IMR-90 (cell line): ENCODE data around the gene STARD10. TPM values are rescaled to one million over a fixed set of nuclear protein-coding genes. Genes with fewer than 3 reads are reported as not detected.

Source experiments
- ATAC-seq: fragments of 200-7000 bp; cut with Tn5 transposase; 2 replicates; pipeline ENCODE4 v1.9.1; 2020; ENCODE audit warnings: low read depth, mild to moderate bottlenecking, moderate library complexity
- BruUV-seq: library from RNA; stranded (reverse); fragments of 400-500 nt; replicated peaks from 2 replicates; lab custom pipeline; 2021; lab: Mats Ljungman, UMichigan
- CTCF ChIA-PET: fragments of 300-600 bp; formaldehyde crosslinking; extraction: SDS; loops from one replicate; lab custom pipeline; 2021; ENCODE audit warnings: antibody characterized with exemption; lab: Yijun Ruan, JAX
- POLR2A ChIA-PET: fragments of 300-600 bp; sonication (Branson Sonifier 250); formaldehyde crosslinking; loops from one replicate; lab custom pipeline; 2022; ENCODE audit warnings: antibody characterized with exemption; ENCODE audit not compliant: unreplicated experiment; lab: Charles Lee
- DNase-seq: peaks from one replicate; pipeline ENCODE4 v3.0.0; 2013
- H2AFZ ChIP-seq: replicated peaks from 2 replicates; pipeline ENCODE3; 2013; ENCODE audit warnings: low read length, mild to moderate bottlenecking; ENCODE audit not compliant: poor library complexity
- H2AK5ac ChIP-seq: 2 replicates; pipeline ENCODE4 v1.6.1; 2013; ENCODE audit warnings: low read depth, low read length, inconsistent platforms
- H2AK9ac ChIP-seq: replicated peaks from 2 replicates; pipeline ENCODE3; 2013; ENCODE audit warnings: mild to moderate bottlenecking, low read depth, low read length, moderate library complexity; ENCODE audit not compliant: poor library complexity
- H2BK120ac ChIP-seq: 2 replicates; pipeline ENCODE4 v1.6.1; 2013; ENCODE audit warnings: low read depth, low read length, inconsistent platforms
- H2BK15ac ChIP-seq: 3 replicates; pipeline ENCODE4 v1.6.1; 2013; ENCODE audit warnings: low read depth, low read length, inconsistent platforms
- H2BK20ac ChIP-seq: 2 replicates; pipeline ENCODE4 v1.6.1; 2013; ENCODE audit warnings: low read depth, mild to moderate bottlenecking, inconsistent platforms, low read length, moderate library complexity
- H2BK5ac ChIP-seq: 2 replicates; pipeline ENCODE4 v1.6.1; 2013; ENCODE audit warnings: mild to moderate bottlenecking, low read depth, low read length, inconsistent platforms; ENCODE audit not compliant: poor library complexity, severe bottlenecking
- H3K14ac ChIP-seq: replicated peaks from 2 replicates; pipeline ENCODE4 v1.6.1; 2013; ENCODE audit warnings: low read depth, low read length, inconsistent platforms
- H3K18ac ChIP-seq: 2 replicates; pipeline ENCODE4 v1.6.1; 2013; ENCODE audit warnings: low read depth, low read length, control low read depth
- H3K23ac ChIP-seq: 2 replicates; pipeline ENCODE4 v1.6.1; 2013; ENCODE audit warnings: low read depth, low read length, inconsistent platforms
- H3K27ac ChIP-seq: 2 replicates; pipeline ENCODE4 v1.5.1; 2013; ENCODE audit warnings: mild to moderate bottlenecking, control low read depth, low read length; ENCODE audit not compliant: insufficient read depth
- H3K27me3 ChIP-seq: 2 replicates; pipeline ENCODE4 v1.6.1; 2013; ENCODE audit warnings: low read length; ENCODE audit not compliant: control insufficient read depth, insufficient read depth
- H3K36me3 ChIP-seq: 2 replicates; pipeline ENCODE4 v1.6.1; 2013; ENCODE audit warnings: low read length, mixed read lengths; ENCODE audit not compliant: control insufficient read depth, insufficient read depth
- H3K4ac ChIP-seq: 2 replicates; pipeline ENCODE4 v1.6.1; 2013; ENCODE audit warnings: low read depth, low read length, inconsistent platforms
- H3K4me1 ChIP-seq: 2 replicates; pipeline ENCODE4 v1.6.1; 2013; ENCODE audit warnings: low read length, mixed read lengths; ENCODE audit not compliant: control insufficient read depth, insufficient read depth
- H3K4me2 ChIP-seq: 2 replicates; pipeline ENCODE4 v1.6.1; 2013; ENCODE audit warnings: low read depth, mild to moderate bottlenecking, control low read depth, low read length, moderate library complexity
- H3K4me3 ChIP-seq: 2 replicates; pipeline ENCODE4 v1.5.1; 2013; ENCODE audit warnings: low read depth, mild to moderate bottlenecking, control low read depth, low read length, moderate library complexity; ENCODE audit not compliant: insufficient read depth
- H3K56ac ChIP-seq: 2 replicates; pipeline ENCODE4 v1.6.1; 2013; ENCODE audit warnings: low read length, inconsistent platforms; ENCODE audit not compliant: insufficient read depth; ENCODE audit errors: extremely low read depth
- H3K79me1 ChIP-seq, 2 experiments: 2 replicates each; pipeline ENCODE4 v1.6.1; 2013; ENCODE audit warnings: low read length in 2 of 2, inconsistent platforms in 1 of 2, low read depth in 1 of 2
- H3K9ac ChIP-seq: 2 replicates; pipeline ENCODE4 v1.6.1; 2013; ENCODE audit warnings: low read depth, low read length, control low read depth
- H3K9me1 ChIP-seq: 2 replicates; pipeline ENCODE4 v1.6.1; 2013; ENCODE audit warnings: low read length, inconsistent platforms; ENCODE audit not compliant: insufficient read depth
- H3K9me3 ChIP-seq: 2 replicates; pipeline ENCODE4 v1.6.1; 2013; ENCODE audit warnings: low read length; ENCODE audit not compliant: control insufficient read depth, insufficient read depth
- H4K20me1 ChIP-seq: 2 replicates; pipeline ENCODE4 v1.6.1; 2013; ENCODE audit warnings: low read length, inconsistent platforms; ENCODE audit not compliant: insufficient read depth
- H4K5ac ChIP-seq: 2 replicates; pipeline ENCODE4 v1.6.1; 2013; ENCODE audit warnings: mild to moderate bottlenecking, low read depth, low read length, control low read depth
- H4K8ac ChIP-seq, 2 experiments: 2 replicates each; pipeline ENCODE4 v1.6.1; 2013; ENCODE audit warnings: low read depth in 2 of 2, low read length in 2 of 2, control low read depth in 1 of 2, inconsistent platforms in 1 of 2
- H4K91ac ChIP-seq: 2 replicates; pipeline ENCODE4 v1.6.1; 2013; ENCODE audit warnings: low read depth, low read length, inconsistent platforms; ENCODE audit not compliant: insufficient read depth
- BHLHE40 ChIP-seq: fragments of 150-350 bp; IDR thresholded peaks from 2 replicates; pipeline ENCODE4 v1.6.1; 2016; ENCODE audit warnings: mild to moderate bottlenecking, low read depth, low read length
- CEBPB ChIP-seq: IDR thresholded peaks from 2 replicates; pipeline ENCODE4 v1.6.1; 2012; ENCODE audit warnings: low read depth, low read length, improper control_type of control experiment
- CHD1 ChIP-seq: IDR thresholded peaks from 2 replicates; pipeline ENCODE4 v1.6.1; 2012; ENCODE audit warnings: low read depth, low read length, improper control_type of control experiment
- CTCF ChIP-seq: conservative IDR thresholded peaks from 2 replicates; pipeline ENCODE4 v1.5.1; 2012; ENCODE audit warnings: mild to moderate bottlenecking, low read depth, low read length, improper control_type of control experiment
- ELK1 ChIP-seq: fragments of 150-350 bp; IDR thresholded peaks from 2 replicates; pipeline ENCODE4 v1.6.1; 2016; ENCODE audit warnings: low read depth, mild to moderate bottlenecking, low read length, moderate library complexity, borderline replicate concordance
- FOS ChIP-seq: fragments of 150-350 bp; IDR thresholded peaks from 2 replicates; pipeline ENCODE4 v1.6.1; 2016; ENCODE audit warnings: low read depth, low read length
- MAFK ChIP-seq: IDR thresholded peaks from 2 replicates; pipeline ENCODE4 v1.6.1; 2012; ENCODE audit warnings: low read depth, low read length, improper control_type of control experiment
- MAZ ChIP-seq: IDR thresholded peaks from 2 replicates; pipeline ENCODE4 v1.6.1; 2012; ENCODE audit warnings: low read depth, mild to moderate bottlenecking, low read length, improper control_type of control experiment, moderate library complexity, borderline replicate concordance
- MXI1 ChIP-seq: IDR thresholded peaks from 2 replicates; pipeline ENCODE4 v1.6.1; 2012; ENCODE audit warnings: low read depth, mild to moderate bottlenecking, low read length, moderate library complexity, borderline replicate concordance
- POLR2A ChIP-seq: IDR thresholded peaks from 2 replicates; pipeline ENCODE4 v1.6.1; 2012; ENCODE audit warnings: mild to moderate bottlenecking, low read depth, low read length
- RAD21 ChIP-seq: IDR thresholded peaks from 2 replicates; pipeline ENCODE4 v1.6.1; 2012; ENCODE audit warnings: low read length, improper control_type of control experiment
- RCOR1 ChIP-seq: IDR thresholded peaks from 2 replicates; pipeline ENCODE4 v1.6.1; 2012; ENCODE audit warnings: mild to moderate bottlenecking, low read length, improper control_type of control experiment; ENCODE audit not compliant: insufficient replicate concordance
- RFX5 ChIP-seq: IDR thresholded peaks from 2 replicates; pipeline ENCODE4 v1.8.0; 2012; ENCODE audit warnings: low read depth, mild to moderate bottlenecking, low read length, moderate library complexity
- SMC3 ChIP-seq: fragments of 150-350 bp; IDR thresholded peaks from 2 replicates; pipeline ENCODE4 v1.6.1; 2016; ENCODE audit warnings: low read depth, mild to moderate bottlenecking, antibody characterized with exemption, low read length, moderate library complexity
- WGBS, 2 experiments: methylation state at CpG; one replicate each; pipeline versions ENCODE4 v1.1.5 to v1.1.7; 2013; ENCODE audit warnings: missing lambda C conversion rate in 2 of 2; ENCODE audit not compliant: insufficient read length in 1 of 2; ENCODE audit errors: extremely low coverage in 2 of 2; 5-methylcytosine and 5-hydroxymethylcytosine counted together
- dilution Hi-C: fragments of 300-500 bp; cut with HindIII; formaldehyde crosslinking; loops from one replicate; pipeline ENCODE4 v1.14.3; 2018; ENCODE audit warnings: low sequenced_read_pairs; ENCODE audit not compliant: unreplicated experiment
- in situ Hi-C: fragments of 300-500 bp; cut with MboI; formaldehyde crosslinking; loops from 3 replicates; pipeline ENCODE4 v1.14.3; 2019; ENCODE audit warnings: low sequenced_read_pairs, inconsistent platforms, mixed read lengths
- intact Hi-C: fragments of 100-400 bp; cut with micrococcal nuclease; formaldehyde crosslinking; loops from 2 replicates; pipeline ENCODE4 v1.10.0; 2022
- polyA plus RNA-seq, 3 experiments: library from polyadenylated mRNA; depleted of rRNA; stranded (reverse); fragments of >200 nt; gene quantifications; 2 replicates each; pipeline ENCODE4 v1.2.3, GENCODE V29; 2012; ENCODE audit warnings: low replicate concordance in 1 of 3
- total RNA-seq: library from RNA; depleted of rRNA; stranded (reverse); fragments of >200 nt; gene quantifications from 2 replicates; pipeline ENCODE4 v1.2.3, GENCODE V29; 2012
- TF ChIP-seq, protein P1 (sequence below): fragments of 150-350 bp; IDR thresholded peaks from 2 replicates; pipeline ENCODE4 v1.6.1; 2017; ENCODE audit warnings: mild to moderate bottlenecking, antibody characterized with exemption, low read length, low read depth

The STARD10 gene
- total and polyA plus RNA-seq, 2 of the 4 experiments (the other 2 are of a cell fraction) = 23.8 to 37.4 TPM

DNA sequence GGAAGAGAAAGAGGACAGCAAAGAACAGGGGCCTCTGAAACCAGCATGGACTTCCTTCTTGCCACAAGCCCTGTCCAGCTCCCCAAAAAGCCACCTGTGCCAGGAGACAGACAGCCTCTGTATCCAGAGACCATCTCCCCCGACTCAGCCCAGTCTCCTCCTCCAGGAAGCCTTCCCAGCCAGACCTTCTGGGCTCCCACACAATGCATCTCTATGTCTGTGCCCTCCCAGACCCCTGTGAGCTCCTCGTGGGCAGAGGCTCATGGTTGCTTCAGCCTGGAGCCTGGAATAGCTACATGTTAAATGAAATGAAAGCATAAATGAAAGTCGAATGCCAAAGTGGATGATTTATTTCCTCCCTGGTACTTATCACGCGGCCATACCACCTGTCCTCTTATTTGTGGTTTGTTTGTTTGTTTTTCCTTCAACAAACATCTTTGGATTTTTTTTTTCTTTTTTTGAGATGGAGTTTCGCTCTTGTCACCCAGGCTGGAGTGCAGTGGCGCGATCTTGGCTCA, 34.3 kb downstream of the STARD10 start:
- H2BK5ac ChIP-seq = no peak overlapping the region
- peak overlapping the region; percentile 12 for H2AK9ac ChIP-seq
- H3K9ac ChIP-seq = no peak overlapping the region
- H3K9me3 ChIP-seq = peaks cover 5% of the 10 kb centered on the region; the same call in 1 of the 2 replicates
- no peak overlapping the region for H3K56ac ChIP-seq
- peaks cover 16% of the 10 kb centered on the region for H3K9me1 ChIP-seq
- H2AK5ac ChIP-seq = peak overlapping the region; percentile 55
- no peaks in the 10 kb centered on the region for H4K20me1 ChIP-seq
- H2BK120ac ChIP-seq = peak overlapping the region; percentile 36; the same call in 1 of the 2 replicates
- intact Hi-C loops (loop anchor here (1.0 kb wide), 1 partner anchor 14 kb away; no protein-coding TSS in a partner anchor), dilution Hi-C loops (no loop called here), in situ Hi-C loops (no loop called here)
- no peak overlapping the region for H3K4me3 ChIP-seq
- no peak overlapping the region for H3K23ac ChIP-seq
- DNase-seq = no peak
- WGBS, 2 experiments = no CpG with 5 or more reads among the region's 8 CpGs
- no peak overlapping the region for H3K27ac ChIP-seq
- H3K36me3 ChIP-seq = no peaks in the 10 kb centered on the region
- no peak overlapping the region for H3K18ac ChIP-seq
- peak overlapping the region; percentile 4; the same call in 1 of the 2 replicates for H3K4me2 ChIP-seq
- 0 out of 2 replicates have a peak overlapping the region, but pooled peaks have one; percentile 34 for H3K14ac ChIP-seq
- BruUV-seq = no TSS peak
- H2BK20ac ChIP-seq = no peak overlapping the region
- no peaks in the 10 kb centered on the region for H3K27me3 ChIP-seq
- peaks cover 13% of the 10 kb centered on the region for H3K4me1 ChIP-seq
- peak overlapping the region; percentile 10; the same call in 1 of the 2 replicates for H4K91ac ChIP-seq
- H3K4ac ChIP-seq = peak overlapping the region; percentile 37; the same call in 1 of the 2 replicates
- ChIA-PET CTCF (interaction anchor here (1.3 kb wide), 1 partner anchor 34 kb away, joined by 4 read pairs; no protein-coding TSS in a partner anchor), POLR2A (no interaction called here)
- peak overlapping the region; percentile 9; the same call in 1 of the 3 replicates for H2BK15ac ChIP-seq
- H2AFZ ChIP-seq = peak overlapping the region; percentile 79
- no peak overlapping the region for H4K5ac ChIP-seq
- peak overlapping the region in 1 of 2 experiments; percentile 44; a peak in 1 of 4 replicates for H4K8ac ChIP-seq
- ATAC-seq = no peak
- H3K79me1 ChIP-seq = peaks cover 0 to 12% of the 10 kb centered on the region in 2 experiments; a peak in 1 of 4 replicates
- TF ChIP-seq RAD21 = no peak
- no peak for TF ChIP-seq RFX5
- TF ChIP-seq SMC3 = no peak
- no peak for TF ChIP-seq MXI1
- TF ChIP-seq ELK1 = no peak
- TF ChIP-seq MAFK = no peak
- TF ChIP-seq MAZ = no peak
- TF ChIP-seq CTCF = no peak
- no peak for TF ChIP-seq BHLHE40
- no peak for TF ChIP-seq RCOR1
- no peak for TF ChIP-seq CHD1
- TF ChIP-seq, protein P1, sequence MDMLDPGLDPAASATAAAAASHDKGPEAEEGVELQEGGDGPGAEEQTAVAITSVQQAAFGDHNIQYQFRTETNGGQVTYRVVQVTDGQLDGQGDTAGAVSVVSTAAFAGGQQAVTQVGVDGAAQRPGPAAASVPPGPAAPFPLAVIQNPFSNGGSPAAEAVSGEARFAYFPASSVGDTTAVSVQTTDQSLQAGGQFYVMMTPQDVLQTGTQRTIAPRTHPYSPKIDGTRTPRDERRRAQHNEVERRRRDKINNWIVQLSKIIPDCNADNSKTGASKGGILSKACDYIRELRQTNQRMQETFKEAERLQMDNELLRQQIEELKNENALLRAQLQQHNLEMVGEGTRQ = no peak
- TF ChIP-seq POLR2A = no peak; the same call in 1 of the 2 replicates
- no peak for TF ChIP-seq FOS
- no peak for TF ChIP-seq CEBPB
